Sigmoid colon (tissue), 4 donors: Measurements from ENCODE around the gene KCNG2.

Experiments
- CTCF ChIP-seq, 4 experiments: fragments of 450-650 bp in 3 of 4; fragments of 200-600 bp in 1 of 4; IDR thresholded peaks; one replicate each; pipeline ENCODE4 v1.5.1; 2016 to 2019; ENCODE audit warnings: antibody characterized with exemption in 4 of 4, mild to moderate bottlenecking in 3 of 4, moderate library complexity in 2 of 4
- EP300 ChIP-seq, 4 donors: sonication (generic); formaldehyde crosslinking; IDR thresholded peaks; one replicate each; pipeline ENCODE4 v1.6.1; 2017; ENCODE audit warnings: antibody characterized with exemption in 4 of 4
- POLR2AphosphoS5 ChIP-seq, 4 donors: sonication (generic); formaldehyde crosslinking; IDR thresholded peaks; one replicate each; pipeline ENCODE4 v1.6.1; 2017; ENCODE audit warnings: antibody characterized with exemption in 4 of 4

GRCh38 chr18:79816092-79816491 lies 18.4 kb downstream of the KCNG2 start:
- TF ChIP-seq CTCF (IDR thresholded peaks at IDR 0.05) (no peak), POLR2AphosphoS5 (IDR thresholded peaks at IDR 0.05) (no peak), EP300 (IDR thresholded peaks at IDR 0.05) (no peak)
